ENCODE data around the gene OR2A42.
"Not testable (repeated sequence)": the region's sequence is repeated elsewhere in the genome, so short reads cannot be mapped to it uniquely, and the experiment has no call there.

DNA sequence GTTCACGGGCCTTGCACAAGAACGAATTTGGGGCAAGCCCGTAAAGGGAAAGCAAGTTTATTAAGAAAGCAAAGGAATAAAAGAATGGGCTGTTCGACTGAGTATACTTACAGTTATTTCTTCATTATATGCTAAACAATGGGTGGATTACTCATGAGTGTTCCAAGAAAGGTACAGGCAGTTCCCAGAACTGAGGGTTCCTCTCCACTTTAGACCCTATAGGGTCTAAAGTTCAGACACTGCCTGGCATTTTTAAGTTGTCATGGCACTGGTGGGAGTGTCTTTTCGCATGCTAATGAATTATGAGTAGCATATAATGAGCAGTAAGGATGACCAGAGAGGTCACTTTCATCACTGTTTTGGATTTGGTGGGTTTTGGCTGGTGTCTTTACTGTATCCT is 34.1 kb downstream of the OR2A42 start:
- not testable (repeated sequence) for TF ChIP-seq CTCF (conservative IDR thresholded peaks at IDR 0.05); EZH2 (IDR thresholded peaks at IDR 0.05; ENCODE audit: low read depth)

Measured in PC-9 (cell line).